H9 (cell line): ENCODE results near the gene CAMTA1. TPM values are rescaled to one million over a fixed set of nuclear protein-coding genes. Genes with fewer than 3 reads are reported as not detected.

Experiments used
- DNase-seq: peaks from one replicate; pipeline ENCODE4 v3.0.0-alpha.2; 2017
- H2AFZ ChIP-seq: one replicate; pipeline ENCODE4 v1.6.1; 2013; ENCODE audit warnings: mild to moderate bottlenecking, low read length, control low read depth, moderate library complexity
- H2AK5ac ChIP-seq: 2 replicates; pipeline ENCODE4 v1.6.1; 2013; ENCODE audit warnings: low read length, control low read depth, mixed read lengths; ENCODE audit not compliant: insufficient read length
- H2BK120ac ChIP-seq: one replicate; pipeline ENCODE4 v1.6.1; 2013; ENCODE audit warnings: low read depth, mild to moderate bottlenecking, low read length, control low read depth, inconsistent platforms; ENCODE audit not compliant: poor library complexity, severe bottlenecking
- H2BK12ac ChIP-seq: 2 replicates; pipeline ENCODE4 v1.6.1; 2013; ENCODE audit warnings: low read length, control low read depth, mixed read lengths, low read depth; ENCODE audit not compliant: insufficient read length
- H2BK15ac ChIP-seq: 2 replicates; pipeline ENCODE4 v1.6.1; 2013; ENCODE audit warnings: low read depth, low read length, control low read depth
- H2BK20ac ChIP-seq: one replicate; pipeline ENCODE4 v1.6.1; 2013; ENCODE audit warnings: low read depth, mild to moderate bottlenecking, low read length, control low read depth, inconsistent platforms; ENCODE audit not compliant: poor library complexity, severe bottlenecking
- H2BK5ac ChIP-seq: 2 replicates; pipeline ENCODE4 v1.6.1; 2013; ENCODE audit warnings: low read length, control low read depth, mixed read lengths; ENCODE audit not compliant: insufficient read length
- H3K14ac ChIP-seq: 2 replicates; pipeline ENCODE4 v1.6.1; 2013; ENCODE audit warnings: low read length, control low read depth; ENCODE audit not compliant: insufficient read depth
- H3K18ac ChIP-seq: 2 replicates; pipeline ENCODE4 v1.6.1; 2013; ENCODE audit warnings: low read depth, mild to moderate bottlenecking, mixed read lengths, low read length, control low read depth; ENCODE audit not compliant: insufficient read length
- H3K23ac ChIP-seq: 2 replicates; pipeline ENCODE4 v1.6.1; 2013; ENCODE audit warnings: low read length, control low read depth, mixed read lengths, low read depth; ENCODE audit not compliant: insufficient read length
- H3K23me2 ChIP-seq: 2 replicates; pipeline ENCODE4 v1.6.1; 2013; ENCODE audit warnings: low read depth, mild to moderate bottlenecking, mixed read lengths, low read length, control low read depth; ENCODE audit not compliant: insufficient read length, poor library complexity, severe bottlenecking
- H3K27ac ChIP-seq: 2 replicates; pipeline ENCODE4 v1.5.1; 2013; ENCODE audit warnings: low read length, control low read depth, mixed read lengths, low read depth; ENCODE audit not compliant: insufficient read length
- H3K27me3 ChIP-seq: 2 replicates; pipeline ENCODE4 v1.6.1; 2013; ENCODE audit warnings: low read length, control low read depth, inconsistent platforms; ENCODE audit not compliant: insufficient read depth
- H3K4ac ChIP-seq: 2 replicates; pipeline ENCODE4 v1.6.1; 2013; ENCODE audit warnings: low read depth, mild to moderate bottlenecking, control low read depth, inconsistent platforms, low read length, moderate library complexity
- H3K4me1 ChIP-seq: 2 replicates; pipeline ENCODE4 v1.6.1; 2013; ENCODE audit warnings: low read length, control low read depth, inconsistent platforms; ENCODE audit not compliant: insufficient read depth
- H3K4me2 ChIP-seq: 2 replicates; pipeline ENCODE4 v1.6.1; 2013; ENCODE audit warnings: low read length, control low read depth, mixed read lengths; ENCODE audit not compliant: insufficient read length, insufficient read depth
- H3K56ac ChIP-seq: 2 replicates; pipeline ENCODE4 v1.6.1; 2013; ENCODE audit warnings: low read depth, mild to moderate bottlenecking, mixed read lengths, low read length, control low read depth; ENCODE audit not compliant: insufficient read length
- H3K79me1 ChIP-seq: 2 replicates; pipeline ENCODE4 v1.6.1; 2013; ENCODE audit warnings: low read depth, mild to moderate bottlenecking, moderate library complexity, low read length, control low read depth, inconsistent platforms; ENCODE audit not compliant: insufficient read depth, poor library complexity, severe bottlenecking
- H3K79me2 ChIP-seq: 2 replicates; pipeline ENCODE4 v1.6.1; 2013; ENCODE audit warnings: low read length, control low read depth, inconsistent platforms; ENCODE audit not compliant: insufficient read depth
- H3K9ac ChIP-seq: 2 replicates; pipeline ENCODE4 v1.6.1; 2013; ENCODE audit warnings: low read length, control low read depth, mixed read lengths; ENCODE audit not compliant: insufficient read length; ENCODE audit errors: extremely low read depth
- H3K9me3 ChIP-seq: one replicate; pipeline ENCODE4 v1.6.1; 2013; ENCODE audit warnings: low read depth, low read length, inconsistent platforms; ENCODE audit not compliant: control insufficient read depth
- H3T11ph ChIP-seq: one replicate; pipeline ENCODE4 v1.6.1; 2013; ENCODE audit warnings: mild to moderate bottlenecking, low read length, control low read depth, inconsistent platforms
- H4K20me1 ChIP-seq: one replicate; pipeline ENCODE4 v1.6.1; 2013; ENCODE audit not compliant: control insufficient read depth, insufficient read length, insufficient read depth
- H4K5ac ChIP-seq: 2 replicates; pipeline ENCODE4 v1.6.1; 2013; ENCODE audit warnings: low read depth, mild to moderate bottlenecking, mixed read lengths, low read length, control low read depth; ENCODE audit not compliant: insufficient read length
- H4K8ac ChIP-seq: replicated peaks from 2 replicates; pipeline ENCODE4 v1.6.1; 2013; ENCODE audit warnings: low read length, control low read depth, mixed read lengths, low read depth; ENCODE audit not compliant: insufficient read length
- H4K91ac ChIP-seq: 2 replicates; pipeline ENCODE4 v1.6.1; 2013; ENCODE audit warnings: low read depth, mild to moderate bottlenecking, moderate library complexity, mixed read lengths, low read length, control low read depth; ENCODE audit not compliant: insufficient read length
- H3K27ac Mint-ChIP-seq, 3 experiments: 2 replicates in 2 of 3; 3 replicates in 1 of 3; pipeline ENCODE4 v1.8.0; 2020 to 2021; ENCODE audit warnings: mixed read lengths in 3 of 3, mild to moderate bottlenecking in 1 of 3, moderate library complexity in 1 of 3
- H3K27me3 Mint-ChIP-seq: 2 replicates; pipeline ENCODE4 v1.8.0; 2021; ENCODE audit warnings: low read depth, mild to moderate bottlenecking, moderate library complexity, mixed read lengths
- H3K36me3 Mint-ChIP-seq, 3 experiments: 2 replicates in 2 of 3; 3 replicates in 1 of 3; pipeline ENCODE4 v1.8.0; 2020 to 2021; ENCODE audit warnings: low read depth in 3 of 3, mixed read lengths in 3 of 3; ENCODE audit not compliant: insufficient read depth in 1 of 3
- H3K4me1 Mint-ChIP-seq, 2 experiments: 2 replicates each; pipeline ENCODE4 v1.8.0; 2020; ENCODE audit warnings: mixed read lengths in 2 of 2
- H3K4me3 Mint-ChIP-seq, 2 experiments: 2 replicates in 1 of 2; 3 replicates in 1 of 2; pipeline ENCODE4 v1.8.0; 2020 to 2021; ENCODE audit warnings: mild to moderate bottlenecking in 2 of 2, mixed read lengths in 2 of 2, moderate library complexity in 1 of 2
- H3K9me3 Mint-ChIP-seq, 2 experiments: 2 replicates in 1 of 2; 3 replicates in 1 of 2; pipeline ENCODE4 v1.8.0; 2020; ENCODE audit warnings: mild to moderate bottlenecking in 2 of 2, mixed read lengths in 2 of 2, moderate library complexity in 1 of 2
- CTCF ChIP-seq: fragments of 200-600 bp; sonication (generic); conservative IDR thresholded peaks from 3 replicates; pipeline ENCODE4 v1.8.0; 2021; ENCODE audit warnings: antibody characterized with exemption, mild to moderate bottlenecking
- WGBS: extraction: QIAGEN DNeasy Blood & Tissue Kit; methylation state at CpG from one replicate; pipeline ENCODE4 v1.1.7; 2013; ENCODE audit warnings: missing lambda C conversion rate, low lambda C conversion rate, mixed read lengths; ENCODE audit not compliant: insufficient read length; ENCODE audit errors: extremely low coverage; 5-methylcytosine and 5-hydroxymethylcytosine counted together
- total RNA-seq: library from RNA; stranded (reverse); gene quantifications from 2 replicates; pipeline ENCODE4 v1.2.1, GENCODE V29; 2021

Gene CAMTA1
- total RNA-seq, 1 experiment from 2014 or later: 115 TPM

GRCh38 chr1:7470904-7471638, 685.8 kb downstream of the CAMTA1 start:
- Histone ChIP-seq H3K27ac (no peak overlapping the region), H2BK20ac (no peak overlapping the region), H3K79me1 (no peaks in the 10 kb centered on the region), H4K91ac (no peak overlapping the region), H2AFZ (no peak overlapping the region), H2BK15ac (no peak overlapping the region), H3T11ph (no peak overlapping the region), H3K27me3 (no peaks in the 10 kb centered on the region), H3K9me3 (no peaks in the 10 kb centered on the region), H3K23ac (no peak overlapping the region), H3K18ac (no peak overlapping the region), H2BK5ac (no peak overlapping the region), H3K79me2 (no peaks in the 10 kb centered on the region), H2BK12ac (no peak overlapping the region), H3K56ac (no peak overlapping the region), H3K14ac (no peak overlapping the region; the same call in 1 of the 2 replicates), H4K8ac (no peak overlapping the region), H2AK5ac (no peak overlapping the region), H3K4me1 (no peaks in the 10 kb centered on the region), H4K5ac (no peak overlapping the region), H4K20me1 (no peaks in the 10 kb centered on the region), H2BK120ac (no peak overlapping the region), H3K4ac (no peak overlapping the region), H3K9ac (no peak overlapping the region), H3K4me2 (no peak overlapping the region), H3K23me2 (no peaks in the 10 kb centered on the region)
- Mint-ChIP-seq H3K4me1 (0 out of 4 replicates have a peak, but pooled peaks cover 0 to 2% of the 10 kb centered on the region in 2 experiments), H3K4me3 (no peak overlapping the region), H3K27ac (no peak overlapping the region), H3K36me3 (no peaks in the 10 kb centered on the region), H3K9me3 (no peaks in the 10 kb centered on the region), H3K27me3 (no peaks in the 10 kb centered on the region; the same call in 1 of the 2 replicates)
- TF ChIP-seq CTCF: no peak
- no CpG with 5 or more reads among the region's 12 CpGs for WGBS
- no peak for DNase-seq
